GM12875 (cell line): ENCODE measurements around the gene TAF4B.

Source experiments
- H3K4me3 ChIP-seq: one replicate; pipeline ENCODE4 v1.5.1; 2011; ENCODE audit warnings: low read depth, low read length, control low read depth
- CTCF ChIP-seq: IDR thresholded peaks from 2 replicates; pipeline ENCODE4 v1.5.1; 2011; ENCODE audit warnings: low read depth, mild to moderate bottlenecking, control low read depth, inconsistent platforms, low read length, moderate library complexity, borderline replicate concordance; ENCODE audit not compliant: insufficient read depth

TAF4B gene

GRCh38 chr18:26262156-26262555, 35.9 kb downstream of the TAF4B start:
- no peak overlapping the region for H3K4me3 ChIP-seq
- no peak for TF ChIP-seq CTCF

- TF ChIP-seq CTCF, result no peak
- no peak overlapping the region for H3K4me3 ChIP-seq
These were observed 41.2 kb downstream of the TAF4B start for GRCh38 chr18:26267357-26267930.

GRCh38 chr18:26268454-26268853, 42.2 kb downstream of the TAF4B start:
- H3K4me3 ChIP-seq, result no peak overlapping the region
- TF ChIP-seq CTCF, result no peak

GRCh38 chr18:26271917-26272549, 45.8 kb downstream of the TAF4B start:
- no peak overlapping the region for H3K4me3 ChIP-seq
- TF ChIP-seq CTCF, result no peak

- TF ChIP-seq CTCF, result no peak
- H3K4me3 ChIP-seq, result no peak overlapping the region
These were observed 51.1 kb downstream of the TAF4B start for GRCh38 chr18:26277374-26277773.

GRCh38 chr18:26279428-26279827, 53.2 kb downstream of the TAF4B start:
- H3K4me3 ChIP-seq, result no peak overlapping the region
- no peak for TF ChIP-seq CTCF

GRCh38 chr18:26286008-26286407, 59.8 kb downstream of the TAF4B start:
- no peak overlapping the region for H3K4me3 ChIP-seq
- no peak for TF ChIP-seq CTCF
